Naive thymus-derived CD8-positive, alpha-beta T cell (primary cell): ENCODE results near the gene ASPSCR1. TPM values are rescaled to one million over a fixed set of nuclear protein-coding genes. Genes with fewer than 3 reads are reported as not detected.

Experiments used
- ATAC-seq, 2 donors: fragments of 150-1000 bp; cut with Tn5 transposase in 1 of 2; sonication (Bioruptor Pico), chemical (Tn5 transposase) in 1 of 2; 1 replicate in 1 of 2; 2 replicates in 1 of 2; pipeline ENCODE4 v1.10.0; 2021; ENCODE audit warnings: mild to moderate bottlenecking in 2 of 2, moderate library complexity in 2 of 2
- POLR2A ChIA-PET: fragments of 350-600 bp; sonication (Branson Sonifier 250); formaldehyde crosslinking; loops from one replicate; lab custom pipeline; 2021; ENCODE audit warnings: antibody characterized with exemption; lab: Charles Lee
- DNase-seq, 10 donors: peaks; one replicate each; pipeline versions ENCODE4 v3.0.0 to v3.0.0-alpha.2; 2020 to 2022
- H3K27ac Mint-ChIP-seq, 10 donors: one replicate each; pipeline ENCODE4 v1.8.0; 2020 to 2022; ENCODE audit warnings: mild to moderate bottlenecking in 10 of 10, mixed read lengths in 10 of 10, moderate library complexity in 4 of 10, inconsistent platforms in 1 of 10
- H3K27me3 Mint-ChIP-seq, 5 donors: one replicate each; pipeline ENCODE4 v1.8.0; 2021 to 2022; ENCODE audit warnings: mixed read lengths in 5 of 5
- H3K36me3 Mint-ChIP-seq, 3 donors: one replicate each; pipeline ENCODE4 v1.8.0; 2020 to 2022; ENCODE audit warnings: mixed read lengths in 3 of 3, mild to moderate bottlenecking in 2 of 3, inconsistent platforms in 1 of 3
- H3K4me1 Mint-ChIP-seq, 4 donors: one replicate each; pipeline ENCODE4 v1.8.0; 2021 to 2022; ENCODE audit warnings: mixed read lengths in 4 of 4
- H3K4me3 Mint-ChIP-seq, 10 donors: one replicate each; pipeline ENCODE4 v1.8.0; 2020 to 2022; ENCODE audit warnings: mild to moderate bottlenecking in 10 of 10, mixed read lengths in 10 of 10, moderate library complexity in 6 of 10, inconsistent platforms in 1 of 10
- H3K9me3 Mint-ChIP-seq, 9 donors: one replicate each; pipeline ENCODE4 v1.8.0; 2020 to 2022; ENCODE audit warnings: mixed read lengths in 9 of 9, mild to moderate bottlenecking in 3 of 9, inconsistent platforms in 1 of 9, moderate library complexity in 1 of 9
- polyA plus RNA-seq, 3 donors: library from polyadenylated mRNA; unstranded; fragments of 300-500 nt; fragmentation: Illumina TruSeq; gene quantifications; one replicate each; pipeline ENCODE4 v1.2.3, GENCODE V29; 2021
- total RNA-seq, 8 experiments: library from RNA in 2 of 8; stranded (reverse) in 2 of 8; gene quantifications; one replicate each; pipeline ENCODE4 v1.2.3 and lab custom pipeline; 2021 to 2026

The ASPSCR1 gene
- total and polyA plus RNA-seq, 5 experiments from 2014 or later, result 28.1 to 47.7 (median 33.4) TPM

- peaks cover 0 to 4% (median 0%) of the 10 kb centered on the region in 4 donors for H3K4me1 Mint-ChIP-seq
- POLR2A ChIA-PET, result no interaction called here
Measured at GRCh38 chr17:82001571-82002056, 24.2 kb downstream of the ASPSCR1 start.

DNA sequence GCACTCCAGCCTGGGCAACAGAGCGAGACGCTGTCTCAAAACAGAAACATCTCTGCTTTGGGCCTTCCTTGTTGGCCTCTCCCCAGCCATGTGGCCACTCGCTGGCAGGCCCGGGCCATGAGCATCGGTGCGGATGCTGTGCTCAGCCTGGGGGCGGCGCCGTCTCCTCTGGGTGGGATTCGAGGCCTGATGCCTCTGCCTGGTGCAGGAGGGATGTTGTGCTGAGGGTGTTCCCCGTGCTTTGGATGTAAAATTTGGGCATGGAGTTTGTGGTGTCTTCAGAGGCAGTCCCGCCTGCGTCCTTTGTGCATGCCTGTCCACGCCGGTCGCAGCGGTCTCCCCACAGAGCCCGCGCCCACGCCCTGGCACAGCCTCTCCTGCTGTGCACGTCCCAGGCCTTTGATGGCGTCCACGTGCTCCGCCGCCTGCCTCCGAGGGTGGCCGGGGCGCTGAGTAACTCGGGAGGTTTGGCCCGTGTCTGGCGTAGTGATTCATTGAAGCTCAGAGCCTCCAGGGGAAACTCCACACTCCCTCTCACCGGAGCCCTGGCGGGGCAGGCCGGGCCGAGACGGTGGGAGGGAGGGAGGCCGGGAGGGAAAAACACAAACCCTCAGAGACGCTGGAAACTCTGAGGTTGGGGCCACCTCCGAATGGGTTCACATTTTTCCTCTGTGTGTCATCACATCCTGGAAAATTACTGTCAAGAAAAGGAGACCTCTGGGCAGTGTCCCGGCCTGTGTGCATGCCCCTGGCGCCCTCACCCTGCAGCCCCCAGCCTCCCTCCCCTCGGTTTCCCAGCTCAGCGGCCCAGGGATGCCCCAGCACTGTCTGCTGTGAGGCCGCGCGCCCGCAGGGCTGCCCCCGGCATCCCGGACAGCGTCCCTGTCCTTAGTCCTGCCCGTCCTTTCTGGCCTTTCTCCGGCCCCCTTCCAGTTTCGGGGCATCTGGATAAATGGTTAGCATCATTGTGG lies 26.3 kb downstream of the ASPSCR1 start:
- Mint-ChIP-seq H3K27me3 (no peaks in the 10 kb centered on the region), H3K4me3 (no peak overlapping the region), H3K27ac (no peak overlapping the region), H3K36me3 (no peaks in the 10 kb centered on the region), H3K9me3 (no peaks in the 10 kb centered on the region), H3K4me1 (peaks cover 0 to 4% (median 0%) of the 10 kb centered on the region in 4 donors)
- ATAC-seq, result no peak
- no peak for DNase-seq
- POLR2A ChIA-PET, result interaction anchor here (0.7 kb wide), 1 partner anchor 406 kb away, joined by 3 read pairs; no protein-coding TSS in a partner anchor

More at GRCh38 chr17:82001571-82002056, 24.2 kb downstream of the ASPSCR1 start:
- H3K27ac Mint-ChIP-seq, result no peak overlapping the region
- H3K9me3 Mint-ChIP-seq, result no peaks in the 10 kb centered on the region
- H3K4me3 Mint-ChIP-seq, result no peak overlapping the region
- no peak for ATAC-seq
- peaks cover 0 to 10% (median 0%) of the 10 kb centered on the region in 3 donors for H3K36me3 Mint-ChIP-seq
- no peak for DNase-seq
- H3K27me3 Mint-ChIP-seq, result no peaks in the 10 kb centered on the region

DNA sequence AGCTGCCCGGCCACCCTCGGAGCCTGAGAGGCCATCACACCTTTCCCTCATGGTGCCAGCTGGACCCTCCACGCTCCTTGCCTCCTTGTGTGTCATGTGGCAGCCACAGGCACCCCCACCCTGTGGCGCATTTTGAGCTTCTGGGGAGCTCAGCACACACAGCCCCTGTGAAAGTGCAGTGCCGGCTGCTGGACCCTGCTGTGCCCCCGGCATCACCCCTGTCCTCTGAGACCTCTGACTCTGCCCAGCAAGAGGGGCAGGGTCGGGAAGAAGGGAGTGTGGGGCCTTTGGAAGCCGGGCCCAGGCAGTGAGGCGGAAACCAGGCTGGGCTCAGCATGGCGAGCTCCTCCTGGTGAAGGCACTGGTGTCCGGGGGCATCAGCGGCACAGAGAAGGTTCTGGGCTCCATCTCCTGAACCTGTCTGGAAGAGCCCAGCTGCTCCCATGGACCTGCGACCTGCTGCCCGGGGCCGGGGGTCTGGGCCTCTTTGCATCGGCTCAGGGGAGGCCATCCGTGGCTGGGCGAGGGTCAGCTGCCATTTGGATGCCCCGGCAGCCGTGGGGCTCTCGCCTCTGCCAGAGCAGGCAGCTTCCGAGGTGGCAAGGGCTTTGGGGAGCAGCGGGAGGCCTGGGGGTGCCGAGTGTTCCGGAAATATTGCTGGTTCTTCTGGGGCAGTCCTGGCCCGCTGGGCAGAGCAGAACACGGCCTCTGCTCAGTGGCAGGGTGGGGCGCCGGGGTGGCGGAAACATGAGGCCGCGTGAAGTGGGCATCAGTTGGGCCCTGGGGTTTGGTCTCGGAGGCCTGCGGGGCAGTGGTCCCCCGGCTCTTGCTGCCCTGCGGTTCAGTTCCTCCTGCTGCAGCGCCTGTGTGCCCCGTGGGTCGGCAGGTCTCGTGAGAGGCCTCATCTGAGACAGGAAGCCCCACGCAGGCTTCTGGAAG lies 27.4 kb downstream of the ASPSCR1 start:
- Mint-ChIP-seq H3K27me3 (no peaks in the 10 kb centered on the region), H3K9me3 (no peaks in the 10 kb centered on the region), H3K4me3 (no peak overlapping the region), H3K4me1 (peaks cover 0 to 4% (median 0%) of the 10 kb centered on the region in 4 donors), H3K27ac (no peak overlapping the region), H3K36me3 (no peaks in the 10 kb centered on the region)
- POLR2A ChIA-PET, result no interaction called here
- ATAC-seq (no peak), DNase-seq (no peak)

- DNase-seq (no peak), ATAC-seq (no peak)
- POLR2A ChIA-PET, result no interaction called here
- H3K27me3 Mint-ChIP-seq, result no peaks in the 10 kb centered on the region
- H3K4me3 Mint-ChIP-seq, result no peak overlapping the region
- H3K36me3 Mint-ChIP-seq, result no peaks in the 10 kb centered on the region
- peak overlapping the region in 1 of 10 donors; percentile 29 for H3K27ac Mint-ChIP-seq
- H3K4me1 Mint-ChIP-seq, result peaks cover 0 to 4% (median 0%) of the 10 kb centered on the region in 4 donors
- H3K9me3 Mint-ChIP-seq, result no peaks in the 10 kb centered on the region
Measured at GRCh38 chr17:82005701-82006348, 28.4 kb downstream of the ASPSCR1 start.

- Mint-ChIP-seq H3K4me3 (no peak overlapping the region), H3K27me3 (no peaks in the 10 kb centered on the region), H3K36me3 (no peaks in the 10 kb centered on the region), H3K9me3 (no peaks in the 10 kb centered on the region), H3K4me1 (peaks cover 0 to 4% (median 0%) of the 10 kb centered on the region in 4 donors), H3K27ac (no peak overlapping the region)
- ATAC-seq, result no peak
- POLR2A ChIA-PET, result no interaction called here
- DNase-seq, result no peak
Measured at GRCh38 chr17:82006468-82007227, 29.2 kb downstream of the ASPSCR1 start.

GRCh38 chr17:82007228-82007494 lies 29.7 kb downstream of the ASPSCR1 start:
- Mint-ChIP-seq H3K9me3 (no peaks in the 10 kb centered on the region), H3K36me3 (no peaks in the 10 kb centered on the region), H3K27me3 (no peaks in the 10 kb centered on the region), H3K4me1 (peaks cover 0 to 4% (median 0%) of the 10 kb centered on the region in 4 donors), H3K27ac (no peak overlapping the region), H3K4me3 (no peak overlapping the region)
- ATAC-seq, result no peak
- DNase-seq, result no peak
- POLR2A ChIA-PET, result no interaction called here

DNA sequence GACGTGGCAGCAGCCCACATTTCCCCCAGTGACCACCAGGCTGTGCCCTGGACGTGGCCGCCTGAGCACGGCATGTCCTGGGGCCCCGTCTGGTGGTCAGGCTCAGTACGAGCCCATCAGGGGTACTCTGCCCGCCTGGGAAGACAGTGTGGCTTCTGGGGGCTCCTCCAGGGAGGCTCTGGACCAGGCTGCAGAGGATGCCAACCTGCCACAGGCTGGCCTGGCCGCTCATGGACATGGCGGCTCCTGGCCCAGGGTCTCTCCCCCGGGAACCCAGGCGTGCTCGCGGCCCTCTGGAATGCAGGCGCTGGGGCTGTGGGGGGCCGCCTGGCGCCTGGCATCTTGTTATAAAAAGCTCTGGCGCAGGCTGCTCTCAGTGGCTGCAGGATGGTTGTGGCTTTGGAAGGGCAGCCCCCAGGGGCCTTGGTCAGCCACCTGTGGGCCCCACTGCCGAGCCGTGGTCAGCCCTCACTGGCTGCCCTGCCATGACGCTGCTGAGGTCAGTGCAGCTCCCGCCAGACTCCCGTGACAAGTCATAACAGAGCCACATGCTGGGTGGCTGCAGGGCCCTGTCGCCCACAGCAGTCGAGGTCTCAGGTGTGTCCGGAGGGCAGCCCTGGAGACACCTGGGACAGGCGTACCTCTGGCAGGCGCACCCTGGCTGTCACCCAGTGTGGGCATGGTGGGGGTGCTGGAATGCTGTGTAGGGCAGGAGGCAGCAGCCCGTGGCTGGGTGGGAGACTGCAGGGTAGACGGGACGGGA lies 30.2 kb downstream of the ASPSCR1 start:
- H3K4me3 Mint-ChIP-seq, result no peak overlapping the region
- DNase-seq, result no peak
- peak overlapping the region in 1 of 10 donors; percentile 40 for H3K27ac Mint-ChIP-seq
- no peak for ATAC-seq
- POLR2A ChIA-PET, result no interaction called here
- H3K4me1 Mint-ChIP-seq, result peaks cover 0 to 4% (median 0%) of the 10 kb centered on the region in 4 donors
- no peaks in the 10 kb centered on the region for H3K36me3 Mint-ChIP-seq
- H3K27me3 Mint-ChIP-seq, result no peaks in the 10 kb centered on the region
- no peaks in the 10 kb centered on the region for H3K9me3 Mint-ChIP-seq

DNA sequence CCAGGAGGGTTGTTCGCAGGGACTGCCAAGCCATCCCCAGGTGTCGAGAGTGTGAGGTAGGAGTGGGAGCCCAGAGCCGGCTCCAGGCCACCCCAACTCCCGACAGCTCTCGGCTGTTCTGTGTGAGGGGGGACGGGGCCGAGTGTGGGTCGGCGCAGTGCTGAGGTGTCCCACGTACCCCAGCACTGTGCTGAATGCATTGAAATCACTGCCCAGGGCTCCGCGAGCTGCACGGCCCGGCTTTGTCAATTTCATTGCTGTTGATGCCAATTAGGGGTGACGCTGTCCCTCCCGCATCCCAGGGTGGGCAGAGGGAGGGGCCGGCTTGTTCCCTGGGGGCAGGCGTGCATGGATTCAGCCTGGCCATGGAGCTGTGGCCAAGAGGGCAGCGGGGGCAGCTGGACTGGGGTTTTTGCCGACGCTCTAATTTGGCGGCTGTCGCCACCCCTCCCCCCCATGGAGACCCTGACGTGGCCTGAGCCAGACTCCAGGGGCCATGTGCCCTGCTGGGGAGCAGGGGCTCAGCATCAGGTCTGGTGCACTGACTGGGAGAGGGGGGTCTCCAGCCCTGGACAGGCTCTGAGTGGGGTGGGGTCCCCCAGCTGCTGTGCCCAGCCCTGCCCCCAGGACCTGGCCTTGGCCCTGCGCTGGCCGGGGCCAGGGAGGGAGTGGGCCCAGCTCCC lies 31.0 kb downstream of the ASPSCR1 start:
- POLR2A ChIA-PET, result interaction anchor here (0.7 kb wide), 1 partner anchor 586 kb away, joined by 3 read pairs; no protein-coding TSS in a partner anchor
- H3K27me3 Mint-ChIP-seq, result no peaks in the 10 kb centered on the region
- peaks cover 0 to 4% (median 0%) of the 10 kb centered on the region in 4 donors for H3K4me1 Mint-ChIP-seq
- no peak overlapping the region for H3K4me3 Mint-ChIP-seq
- no peaks in the 10 kb centered on the region for H3K36me3 Mint-ChIP-seq
- ATAC-seq (no peak), DNase-seq (no peak)
- H3K9me3 Mint-ChIP-seq, result no peaks in the 10 kb centered on the region
- H3K27ac Mint-ChIP-seq, result peak overlapping the region in 1 of 10 donors; percentile 40

GRCh38 chr17:82008941-82009405 lies 31.5 kb downstream of the ASPSCR1 start:
- Mint-ChIP-seq H3K9me3 (no peaks in the 10 kb centered on the region), H3K4me3 (no peak overlapping the region), H3K27me3 (no peaks in the 10 kb centered on the region), H3K27ac (peak overlapping the region in 2 of 10 donors; percentile 34 to 38), H3K36me3 (no peaks in the 10 kb centered on the region), H3K4me1 (peaks cover 0 to 4% (median 0%) of the 10 kb centered on the region in 4 donors)
- POLR2A ChIA-PET, result interaction anchor here (0.7 kb wide), 1 partner anchor 587 kb away, joined by 3 read pairs; no protein-coding TSS in a partner anchor
- ATAC-seq, result no peak
- DNase-seq, result no peak

- Mint-ChIP-seq H3K36me3 (no peaks in the 10 kb centered on the region), H3K27ac (peak overlapping the region in 2 of 10 donors; percentile 34 to 38), H3K4me3 (no peak overlapping the region), H3K4me1 (peaks cover 0 to 4% (median 0%) of the 10 kb centered on the region in 4 donors), H3K9me3 (no peaks in the 10 kb centered on the region), H3K27me3 (no peaks in the 10 kb centered on the region)
- POLR2A ChIA-PET, result interaction anchor here (1.3 kb wide), 1 partner anchor 42 kb away, joined by 3 read pairs; no protein-coding TSS in a partner anchor
- ATAC-seq (no peak), DNase-seq (no peak)
Measured at GRCh38 chr17:82009413-82009812, 32.0 kb downstream of the ASPSCR1 start.
